Activated gamma-delta T cell (primary cell): ENCODE measurements around the gene ADGRD1.

ENCODE experiments used
- DNase-seq: peaks from one replicate; lab custom pipeline; 2025; lab: John Stamatoyannopoulos, UW

ADGRD1 gene

DNA sequence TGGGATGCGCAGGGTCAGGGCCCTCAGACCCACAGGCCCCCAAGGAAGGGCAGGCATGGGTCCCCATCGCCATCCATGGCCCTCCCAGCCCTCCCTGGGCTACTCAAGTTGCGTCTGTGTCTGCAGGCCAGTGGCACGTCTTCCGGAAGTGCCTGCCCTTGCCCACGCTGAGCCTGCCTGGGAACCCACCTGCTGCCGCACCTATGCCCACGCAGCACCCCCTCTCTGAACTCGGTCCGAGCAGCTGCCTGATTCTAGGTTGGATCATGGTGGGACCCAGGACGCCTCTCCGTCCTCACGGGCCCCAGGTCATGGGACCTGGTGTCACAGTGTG lies 182.8 kb downstream of the ADGRD1 start:
- no peak for DNase-seq

DNA sequence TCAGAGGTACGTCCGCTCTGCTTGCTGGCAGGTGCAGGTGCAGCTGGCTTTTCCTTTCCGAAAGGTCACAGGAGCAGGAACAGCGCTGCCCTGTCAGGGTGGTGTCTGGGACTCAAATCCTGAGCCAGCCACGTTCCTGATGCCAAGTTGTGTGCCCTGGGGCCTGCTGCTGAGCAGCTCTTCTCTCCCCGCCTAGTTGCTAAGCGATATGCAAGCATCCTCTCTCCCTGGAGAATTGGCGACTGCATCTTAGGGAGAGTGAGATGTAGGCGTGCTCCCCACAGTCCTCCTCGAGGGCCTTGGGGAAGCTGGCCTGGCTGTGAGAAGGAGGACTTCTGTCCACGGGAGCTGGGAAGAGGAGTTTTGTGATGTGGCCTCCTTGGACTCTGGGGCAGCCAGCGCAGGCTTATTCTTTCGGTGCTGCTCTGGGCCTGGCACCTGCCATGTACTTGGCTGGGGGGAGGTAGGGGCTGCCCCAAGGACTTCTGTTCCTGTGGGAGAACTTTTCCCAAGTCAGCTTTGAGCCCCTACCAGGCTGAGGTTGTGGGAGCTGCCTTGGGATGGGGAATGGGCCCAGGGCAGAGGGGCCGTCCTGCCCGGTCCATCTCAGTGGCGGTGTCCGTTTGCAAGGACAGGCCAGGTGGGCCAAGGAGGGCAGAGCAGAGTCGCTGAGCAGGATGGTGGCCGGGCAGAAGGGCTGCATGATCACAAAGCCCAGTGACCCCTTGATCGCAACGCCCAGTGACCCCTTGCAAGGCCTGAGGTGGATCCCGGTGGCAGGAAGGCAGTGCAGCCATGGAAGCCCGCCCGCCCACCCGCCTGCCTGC lies 183.5 kb downstream of the ADGRD1 start:
- no peak for DNase-seq

DNA sequence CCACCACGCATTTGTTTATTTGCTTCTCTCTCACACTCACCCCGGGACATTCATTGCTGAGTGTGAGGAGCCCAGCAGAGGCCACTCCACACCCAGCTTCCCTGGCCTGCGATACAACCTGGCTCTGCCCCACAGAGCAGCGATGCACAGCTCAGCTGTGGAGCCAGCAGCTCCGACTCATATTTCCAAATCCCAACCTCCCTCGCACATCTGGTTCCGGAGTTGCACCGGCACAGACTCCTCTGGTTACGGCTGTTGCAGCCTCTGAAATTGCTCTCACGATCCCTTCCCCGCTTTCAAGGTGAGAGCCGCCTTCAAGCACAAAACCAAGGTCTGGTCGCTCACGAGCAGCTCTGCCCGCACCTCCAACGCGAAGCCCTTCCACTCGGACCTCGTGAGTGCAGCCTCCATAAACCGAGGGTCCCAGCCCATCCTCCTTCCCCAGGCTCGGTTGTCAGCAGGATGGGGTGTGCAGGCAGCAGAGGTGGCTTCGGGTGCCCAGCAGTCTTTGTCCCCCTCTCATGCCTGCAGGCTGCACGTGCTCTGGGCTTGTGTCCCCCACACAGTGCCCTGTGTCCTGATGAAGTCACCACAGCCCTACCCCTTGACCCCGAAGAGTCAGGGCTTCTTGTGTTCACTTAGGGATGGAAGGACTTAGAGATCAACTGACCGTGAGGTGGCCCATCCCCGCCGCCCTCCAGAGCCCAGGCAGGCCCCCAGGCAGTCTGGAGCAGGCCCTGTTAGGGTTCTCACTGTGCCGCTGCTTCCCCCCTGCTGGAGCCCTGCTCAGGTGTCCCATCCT lies 184.3 kb downstream of the ADGRD1 start:
- no peak for DNase-seq

DNA sequence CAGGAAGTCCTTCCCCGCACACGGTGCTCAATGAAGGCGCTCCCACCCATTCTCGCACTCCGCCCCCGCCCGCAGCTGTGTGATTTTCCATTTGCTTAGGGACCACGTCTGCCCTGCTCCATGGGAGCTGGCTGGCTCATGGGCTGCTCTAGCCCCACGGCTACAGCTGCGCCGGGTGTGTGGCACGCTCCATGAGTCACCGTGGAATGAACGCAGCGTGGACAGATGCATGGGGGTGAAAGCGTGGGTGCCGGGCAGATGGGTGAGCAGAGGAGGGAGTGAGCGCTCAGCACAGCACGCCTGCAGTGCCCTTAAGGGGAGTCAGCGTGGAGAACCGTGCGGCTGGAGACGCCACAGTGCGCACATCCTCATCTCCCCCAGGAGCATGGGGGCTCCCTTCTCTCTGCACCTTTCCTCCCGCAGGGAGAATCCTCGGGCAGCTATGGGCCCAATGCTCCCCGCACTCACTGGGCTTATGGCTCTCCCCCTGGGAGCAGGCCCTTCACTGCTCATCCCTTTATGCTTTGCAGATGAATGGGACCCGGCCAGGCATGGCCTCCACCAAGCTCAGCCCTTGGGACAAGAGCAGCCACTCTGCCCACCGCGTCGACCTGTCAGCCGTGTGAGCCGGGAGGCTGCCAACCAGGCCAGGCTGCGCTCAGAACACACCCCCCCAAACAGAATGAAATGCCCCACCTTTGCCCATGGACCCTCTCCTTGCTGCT lies 185.1 kb downstream of the ADGRD1 start:
- DNase-seq = no peak

DNA sequence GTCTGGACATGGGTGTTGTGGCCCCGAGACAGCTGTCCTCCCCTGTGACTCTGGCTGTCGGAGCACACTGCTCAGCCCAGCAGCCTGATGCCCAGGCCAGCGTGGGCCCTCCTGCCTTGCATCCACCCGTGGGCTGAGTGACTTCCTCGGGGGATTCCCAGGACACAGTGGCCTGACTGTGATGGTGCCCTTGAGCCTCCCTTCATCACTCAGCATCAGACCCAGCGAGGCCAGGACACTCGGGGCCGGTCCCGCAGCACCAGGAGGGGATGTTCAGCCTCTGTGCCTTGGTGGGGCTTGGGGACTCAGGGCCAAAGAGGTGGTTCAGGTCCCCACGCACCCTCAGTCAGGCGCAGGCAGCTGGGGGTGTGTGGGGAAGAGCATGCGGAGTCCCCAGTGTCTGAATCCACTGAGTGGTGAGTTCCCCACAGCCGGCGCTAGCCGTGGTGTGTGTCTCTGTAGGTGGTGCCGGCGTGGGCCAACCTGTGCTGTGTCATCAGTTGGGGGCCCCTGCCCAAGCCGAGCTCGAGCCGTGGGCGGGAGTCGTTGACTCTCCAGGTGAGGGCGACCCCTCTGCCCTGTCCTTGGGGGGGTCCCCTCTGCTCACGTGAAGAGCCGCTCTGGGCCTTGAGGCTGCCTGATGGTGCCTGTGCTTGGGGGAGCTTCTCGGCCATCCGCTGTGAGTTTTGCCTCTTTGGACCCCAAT lies 185.8 kb downstream of the ADGRD1 start:
- no peak for DNase-seq

DNA sequence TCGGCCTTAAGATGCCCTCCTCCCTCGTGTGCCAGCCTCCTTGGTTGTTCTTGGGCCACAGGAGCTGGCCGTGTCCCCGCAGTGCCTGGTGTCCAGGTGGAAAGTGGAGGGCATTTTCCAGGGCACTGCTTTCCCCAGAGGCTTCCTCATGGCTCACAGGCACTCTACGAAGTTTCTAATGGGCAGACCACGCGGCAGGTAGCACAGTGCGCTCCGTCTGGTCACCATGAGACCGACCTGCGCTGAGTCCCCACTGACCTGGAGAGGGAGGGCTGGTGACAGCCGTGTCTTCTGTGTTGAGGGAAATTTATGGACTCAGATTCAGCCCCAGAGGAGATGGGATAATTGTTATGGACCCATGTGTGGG lies 186.3 kb downstream of the ADGRD1 start:
- DNase-seq = no peak

DNA sequence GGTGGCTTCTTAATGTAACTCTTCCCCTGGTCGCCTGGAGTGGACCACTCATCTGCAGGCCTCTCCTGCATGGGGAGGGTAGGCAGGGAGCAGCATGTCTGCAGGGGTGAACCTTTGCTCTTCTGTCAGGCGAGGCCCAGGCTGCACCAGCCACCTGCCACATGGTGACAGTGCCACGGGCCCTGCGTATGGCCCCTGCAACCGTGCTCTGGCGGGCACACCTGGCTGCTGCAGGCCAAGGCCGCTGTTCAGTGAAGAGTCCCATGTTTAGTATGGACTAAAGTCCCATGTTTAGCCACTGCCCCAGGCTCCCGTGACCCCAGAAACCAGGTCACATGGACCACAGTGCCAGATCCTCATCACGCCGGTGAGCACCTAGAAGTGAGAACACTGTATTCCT lies 187.0 kb downstream of the ADGRD1 start:
- no peak for DNase-seq

DNA sequence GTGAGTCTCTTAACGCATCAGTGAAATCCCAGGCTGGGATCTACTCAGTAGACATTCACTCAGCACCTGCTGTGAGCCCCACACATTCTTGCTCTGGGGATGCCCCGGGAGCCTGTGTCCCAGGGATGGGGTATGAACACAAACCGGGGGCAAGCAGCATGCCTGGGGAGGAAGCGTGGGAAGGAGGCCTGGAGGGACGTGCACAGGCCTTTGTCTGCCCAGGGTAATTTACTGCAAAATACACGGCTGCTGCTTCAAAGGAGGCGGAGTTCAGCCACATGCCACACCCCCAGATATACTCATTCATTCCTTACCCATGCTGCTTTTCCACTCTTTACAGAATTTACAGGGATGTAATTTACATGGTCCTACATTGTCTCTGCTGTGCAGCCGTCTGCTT lies 187.8 kb downstream of the ADGRD1 start:
- no peak for DNase-seq

DNA sequence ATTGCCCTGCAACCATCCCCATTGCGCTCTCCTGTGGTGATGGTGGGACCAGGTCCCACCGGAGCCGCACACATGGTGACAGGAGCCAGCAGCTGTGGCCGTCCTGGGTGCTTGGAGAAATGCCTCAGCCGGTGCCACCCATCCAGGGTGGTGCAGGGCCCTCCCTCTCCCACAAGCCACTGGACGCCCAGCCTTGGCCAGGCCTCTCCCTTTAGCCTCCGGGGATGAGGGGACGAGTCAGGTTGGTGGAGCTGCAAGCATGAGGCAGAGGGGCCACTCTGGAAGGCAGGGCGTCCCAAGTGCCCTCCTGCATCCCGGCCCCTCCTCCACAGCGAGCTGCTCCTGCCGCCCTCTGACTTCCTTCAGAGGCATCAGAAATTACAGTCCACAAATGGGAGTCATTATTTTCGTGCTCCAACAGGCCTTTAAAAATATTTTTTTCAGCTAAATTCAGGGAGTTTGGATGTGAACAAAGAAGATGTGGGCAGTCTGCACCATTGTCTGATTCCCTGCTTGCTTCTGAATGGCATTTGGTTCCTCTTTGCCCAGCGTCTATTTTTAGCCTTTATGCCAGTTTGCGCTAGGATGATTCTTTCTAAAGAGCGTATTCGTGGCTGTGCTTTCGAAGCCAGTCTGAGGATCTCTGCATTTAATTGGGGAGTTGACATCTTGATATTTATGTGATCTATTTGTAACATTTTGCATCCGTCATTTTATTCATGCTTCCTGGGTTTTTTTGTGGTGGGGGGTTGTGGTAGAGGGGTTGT lies 189.4 kb downstream of the ADGRD1 start:
- DNase-seq = no peak

DNA sequence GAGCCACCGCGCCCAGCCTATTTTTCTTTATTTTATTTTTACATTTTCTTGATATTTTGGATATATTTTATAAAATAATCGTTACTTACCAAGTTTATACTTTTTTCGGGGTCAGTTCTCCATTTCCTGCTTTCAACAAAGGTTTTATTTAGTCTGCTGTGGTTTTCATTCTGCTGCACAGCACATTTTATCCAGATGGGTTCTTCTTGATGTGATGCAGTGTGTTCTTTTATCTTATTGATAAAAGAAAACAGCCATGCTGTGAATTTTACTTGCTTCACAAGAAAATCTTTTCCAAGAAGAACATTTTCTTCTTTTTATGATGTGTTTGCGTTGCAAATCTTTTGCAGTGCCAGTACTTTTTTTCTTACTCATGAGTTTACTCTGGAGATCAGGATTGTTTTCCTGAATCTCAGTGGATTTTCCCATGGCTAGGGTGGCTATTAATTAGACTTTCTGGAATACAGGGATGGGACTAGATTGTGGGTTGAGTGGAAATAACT lies 192.5 kb downstream of the ADGRD1 start:
- DNase-seq = no peak

DNA sequence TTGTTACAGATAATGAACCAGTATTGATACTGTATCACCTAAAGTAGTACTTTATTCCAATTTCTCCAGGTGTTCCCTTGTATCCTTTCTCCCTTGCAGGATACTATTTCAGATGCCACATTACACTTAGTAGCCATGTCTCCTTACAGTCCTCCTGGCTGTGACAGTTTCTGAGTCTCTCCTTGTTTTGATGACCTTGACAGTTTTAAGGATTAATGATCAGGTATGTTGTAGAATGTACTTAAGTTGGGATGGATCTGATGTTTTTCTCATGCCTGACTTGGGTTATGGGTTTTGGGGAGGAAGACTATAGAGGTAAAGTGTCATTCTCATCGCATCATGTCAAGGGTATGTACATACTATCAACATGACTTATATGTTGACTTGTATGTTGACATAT lies 193.6 kb downstream of the ADGRD1 start:
- DNase-seq = no peak

DNA sequence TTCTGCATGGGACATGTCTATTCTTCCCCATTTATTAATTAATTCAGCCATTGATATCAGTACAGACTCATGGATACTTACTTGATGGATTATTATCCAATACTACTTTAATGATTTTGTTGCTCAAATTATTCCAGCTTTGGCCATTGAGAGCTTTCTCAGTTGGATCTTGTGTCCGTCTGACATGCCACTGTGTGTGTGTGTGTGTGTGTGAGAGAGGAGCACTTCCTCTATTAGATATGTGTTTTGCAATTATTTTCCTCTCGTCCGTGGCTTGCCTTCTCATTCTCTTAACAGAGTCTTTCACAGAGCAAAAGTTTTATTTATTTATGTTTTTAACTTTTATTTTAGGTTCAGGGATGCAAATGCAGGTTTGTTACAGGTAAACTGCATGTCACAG lies 194.2 kb downstream of the ADGRD1 start:
- no peak for DNase-seq

DNA sequence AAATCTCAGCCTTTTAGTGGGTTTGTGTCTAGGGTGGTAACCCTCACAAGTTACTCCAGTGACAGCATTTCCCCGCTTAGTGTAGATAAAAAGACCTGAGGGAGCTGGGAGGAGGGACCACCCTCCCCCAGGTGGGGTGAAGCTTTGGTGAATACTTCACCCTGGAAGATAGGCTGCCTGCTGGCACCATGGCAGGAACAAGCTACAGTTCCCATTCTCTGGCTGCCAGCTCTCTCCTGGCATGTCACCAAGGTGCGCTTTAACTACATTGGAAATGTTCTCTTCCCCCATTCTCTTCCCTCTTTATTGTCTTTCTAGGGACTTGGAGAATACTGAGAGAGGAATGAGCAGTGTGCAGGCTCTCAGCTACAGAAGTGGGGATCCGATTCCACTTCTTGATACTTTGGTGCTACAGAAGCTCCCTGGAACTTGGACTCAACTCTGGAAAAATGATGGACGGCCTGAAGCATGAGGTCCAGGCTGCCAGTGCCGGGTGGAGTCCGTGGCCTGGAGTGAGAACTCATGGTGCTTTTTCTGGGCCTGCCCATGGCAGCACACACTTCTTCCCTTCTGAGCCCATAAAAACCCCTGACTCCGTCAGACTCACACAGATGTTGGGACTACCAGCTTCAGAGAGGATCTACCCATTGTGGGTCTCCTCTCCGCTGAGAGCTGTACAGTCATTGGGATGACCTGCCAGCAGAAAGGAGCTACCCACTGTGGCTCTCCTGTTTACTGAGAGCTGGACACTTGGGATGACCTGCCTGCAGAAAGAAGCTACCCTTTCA lies 198.0 kb downstream of the ADGRD1 start:
- DNase-seq = no peak

DNA sequence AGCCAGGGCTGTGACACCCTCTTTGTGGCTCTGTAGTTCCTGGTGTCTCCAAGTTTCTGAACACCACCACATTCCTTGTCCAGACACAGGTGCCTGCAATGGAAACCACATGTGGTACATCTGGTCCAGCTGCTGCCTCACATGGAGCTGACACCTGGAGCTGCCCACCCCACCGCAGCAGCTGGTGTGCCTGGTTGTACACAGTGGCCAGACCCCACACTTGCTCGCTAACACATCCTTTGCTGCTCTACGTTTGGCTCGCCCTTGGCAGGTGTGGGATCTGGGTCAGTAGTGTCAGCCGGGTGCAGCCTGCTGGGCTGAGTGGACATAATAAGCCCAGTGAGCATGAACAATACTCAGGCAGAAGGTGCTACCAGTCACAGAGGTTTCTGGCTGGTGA lies 198.9 kb downstream of the ADGRD1 start:
- no peak for DNase-seq

DNA sequence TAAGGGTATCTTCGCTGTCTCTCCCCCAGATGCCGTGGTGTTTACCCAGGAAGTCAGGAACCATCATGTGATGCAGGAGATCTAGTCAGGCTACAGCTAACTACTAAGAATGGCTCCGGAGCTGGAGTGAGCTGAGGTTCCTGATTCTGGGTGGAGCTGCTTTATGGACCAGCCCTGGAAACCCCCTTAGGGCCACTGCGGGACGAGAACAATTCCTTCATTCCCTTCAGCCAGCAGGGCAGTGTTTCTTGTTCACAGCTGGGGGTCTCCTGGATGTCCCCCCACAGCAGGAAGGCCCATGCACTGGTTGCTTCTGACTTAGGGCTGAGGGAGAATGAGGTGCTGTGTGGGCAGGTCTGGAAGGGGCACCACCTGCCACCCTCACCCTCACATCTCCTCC lies 199.3 kb downstream of the ADGRD1 start:
- DNase-seq = no peak

DNA sequence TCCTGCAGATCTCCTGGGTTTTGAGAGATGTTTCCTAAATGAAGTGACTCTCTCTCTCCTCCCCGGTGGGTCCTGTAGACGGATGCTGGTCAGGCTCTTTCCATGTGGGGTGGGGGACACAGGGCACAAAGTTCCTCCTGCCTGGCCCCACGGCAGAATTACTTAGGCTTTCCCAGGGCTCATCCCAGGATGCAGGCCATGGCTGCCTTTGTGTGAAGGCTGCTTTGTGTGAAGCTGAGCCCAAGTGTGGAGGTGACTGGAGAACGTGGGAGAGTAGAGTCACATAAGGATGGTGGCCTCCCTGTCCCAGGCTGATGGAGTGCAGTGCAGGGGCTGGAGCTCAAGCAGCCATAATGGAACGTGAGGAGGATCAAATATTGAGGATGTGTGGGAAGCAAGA lies 200.2 kb downstream of the ADGRD1 start:
- no peak for DNase-seq

DNA sequence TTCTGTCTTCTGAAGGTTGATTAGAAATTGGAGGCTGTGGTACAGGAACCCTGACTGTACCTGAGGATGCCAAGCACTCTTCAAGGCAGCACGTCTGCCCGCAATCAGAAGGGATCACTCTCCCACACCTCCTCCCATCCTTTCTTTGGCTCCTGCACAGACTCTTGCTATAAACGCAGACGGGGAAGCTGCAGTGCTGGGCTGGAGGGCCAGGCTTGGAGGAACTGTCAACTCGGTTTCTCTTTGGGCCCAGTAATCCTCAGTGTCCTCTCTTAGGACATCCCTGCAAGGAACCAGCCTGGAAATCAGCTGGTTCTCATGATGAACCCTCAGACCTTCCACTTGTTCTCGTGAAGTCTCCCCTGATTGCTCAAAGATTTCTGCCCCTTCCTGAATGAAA lies 201.4 kb downstream of the ADGRD1 start:
- DNase-seq = no peak

DNA sequence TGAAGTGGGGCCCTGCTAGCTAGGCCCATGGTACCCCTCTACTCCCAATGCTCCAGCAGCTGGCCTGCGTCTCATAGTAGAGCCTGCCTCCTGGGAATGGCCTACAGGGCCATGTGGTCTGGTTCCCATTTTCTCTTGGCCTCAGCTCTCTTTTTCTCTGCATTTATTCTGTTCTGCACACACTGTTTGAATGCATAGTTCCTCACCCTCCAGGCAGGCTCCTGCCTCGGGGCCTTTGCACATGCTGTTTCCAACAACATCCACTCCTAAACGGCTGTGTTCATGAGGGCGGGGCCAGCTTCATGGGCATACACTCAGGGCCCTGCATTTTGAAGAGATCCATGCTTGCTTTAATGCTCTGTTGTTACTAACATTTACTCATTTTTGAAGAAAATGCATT lies 204.0 kb downstream of the ADGRD1 start:
- no peak for DNase-seq

DNA sequence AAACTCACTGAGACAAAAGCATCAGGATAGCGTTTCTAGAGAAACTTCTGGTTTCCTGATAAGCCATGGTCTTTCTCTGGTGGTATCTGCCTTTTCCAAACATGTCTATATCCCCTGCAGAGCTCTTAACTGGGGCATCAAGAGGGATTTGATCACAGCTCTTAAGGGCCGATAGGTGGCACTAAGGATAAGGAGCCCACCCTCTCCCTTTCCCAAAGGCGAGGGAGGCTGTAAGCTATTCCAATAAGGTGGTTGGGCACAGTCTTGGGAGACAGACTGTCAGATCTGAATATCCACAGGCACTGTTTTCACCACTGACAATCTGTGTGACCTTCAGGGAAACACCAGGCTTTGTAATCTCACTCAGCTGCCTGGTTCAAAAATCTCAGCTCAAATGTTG lies 206.0 kb downstream of the ADGRD1 start:
- DNase-seq = no peak

DNA sequence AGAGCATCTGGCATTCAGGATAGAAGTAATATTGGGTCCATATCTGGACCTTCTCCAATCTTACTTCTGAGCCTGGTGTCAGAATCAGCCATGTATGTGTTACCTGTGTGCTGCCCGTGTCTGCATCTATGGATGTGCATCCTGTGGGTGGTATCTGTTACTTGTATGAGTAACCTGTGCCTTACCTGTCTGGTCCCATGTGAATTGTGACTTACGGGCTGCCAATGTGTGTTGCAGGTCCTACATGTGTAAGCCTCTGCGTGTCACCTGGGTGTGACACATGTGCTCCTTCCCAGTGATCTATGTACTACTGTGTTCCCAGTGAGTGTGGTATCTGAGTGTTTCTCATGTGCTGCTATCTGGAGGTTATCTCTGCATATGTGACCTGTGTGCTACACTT lies 208.4 kb downstream of the ADGRD1 start:
- no peak for DNase-seq
